Breast epithelium (tissue), 4 donors: ENCODE data around the gene MZT2A. TPM values are rescaled to one million over a fixed set of nuclear protein-coding genes. Genes with fewer than 3 reads are reported as not detected.
"Not testable (repeated sequence)": the region's sequence is repeated elsewhere in the genome, so short reads cannot be mapped to it uniquely, and the experiment has no call there.

Experiments
- DNase-seq, 2 donors: peaks; one replicate each; pipeline ENCODE4 v3.0.0-alpha.2; 2019; ENCODE audit warnings: low spot score in 2 of 2
- H3K27ac ChIP-seq, 2 donors: fragments of 200-600 bp; sonication (generic) in 1 of 2; one replicate each; pipeline ENCODE4 v1.5.1; 2016 to 2019; ENCODE audit warnings: mild to moderate bottlenecking in 1 of 2
- H3K27me3 ChIP-seq, 2 donors: fragments of 200-600 bp; sonication (generic) in 1 of 2; one replicate each; pipeline versions ENCODE4 v1.5.1 to v1.6.0; 2017 to 2019; ENCODE audit warnings: control low read depth in 1 of 2, mild to moderate bottlenecking in 1 of 2
- H3K36me3 ChIP-seq: fragments of 200-600 bp; one replicate; pipeline ENCODE4 v1.5.1; 2019
- H3K4me1 ChIP-seq, 2 donors: fragments of 200-600 bp; sonication (generic); one replicate each; pipeline ENCODE4 v1.5.1; 2016 to 2019; ENCODE audit warnings: control low read depth in 1 of 2
- H3K4me3 ChIP-seq, 3 donors: fragments of 200-600 bp; sonication (generic); 1 replicate in 2 of 3; 2 replicates in 1 of 3; pipeline ENCODE4 v1.5.1; 2016 to 2019; ENCODE audit warnings: mild to moderate bottlenecking in 3 of 3, moderate library complexity in 2 of 3
- H3K9me3 ChIP-seq, 2 donors: fragments of 200-600 bp; sonication (generic) in 1 of 2; one replicate each; pipeline ENCODE4 v1.5.1; 2016 to 2019; ENCODE audit warnings: control low read depth in 1 of 2
- CTCF ChIP-seq, 3 donors: fragments of 450-650 bp; IDR thresholded peaks; one replicate each; pipeline ENCODE4 v1.5.1; 2016 to 2017; ENCODE audit warnings: antibody characterized with exemption in 3 of 3, mild to moderate bottlenecking in 3 of 3, moderate library complexity in 3 of 3
- POLR2A ChIP-seq: fragments of 450-650 bp; IDR thresholded peaks from one replicate; pipeline ENCODE4 v1.6.1; 2016; ENCODE audit warnings: antibody characterized with exemption, mild to moderate bottlenecking, moderate library complexity
- POLR2AphosphoS5 ChIP-seq, 3 donors: sonication (generic); formaldehyde crosslinking; IDR thresholded peaks; one replicate each; pipeline ENCODE4 v1.6.1; 2017; ENCODE audit warnings: antibody characterized with exemption in 3 of 3
- intact Hi-C: fragments of 100-400 bp; cut with DNase I; formaldehyde crosslinking; loops from one replicate; pipeline ENCODE4 v1.15.1; 2023; ENCODE audit warnings: low total_unique reads
- total RNA-seq, 3 donors: library from RNA; depleted of rRNA; stranded (reverse); fragments of >200 nt; gene quantifications; one replicate each; pipeline ENCODE4 v1.1.0, GENCODE V29; 2016

Gene MZT2A
- total RNA-seq, 3 donors from 2014 or later: 39.8 to 50.5 (median 50.2) TPM

GRCh38 chr2:131530626-131531344 lies 38.6 kb upstream of the MZT2A start:
- peak in 1 of 2 donors; percentile 11 for DNase-seq
- not testable (repeated sequence) for H3K36me3 ChIP-seq

GRCh38 chr2:131529864-131530445 lies 37.8 kb upstream of the MZT2A start:
- H3K4me1 ChIP-seq, intact Hi-C loops, H3K27me3 ChIP-seq, H3K36me3 ChIP-seq, H3K4me3 ChIP-seq, H3K9me3 ChIP-seq: not testable (repeated sequence)
- peak in 1 of 2 donors; percentile 12 for DNase-seq
- H3K27ac ChIP-seq: peak overlapping the region; percentile 61 to 77

More at GRCh38 chr2:131530626-131531344, 38.6 kb upstream of the MZT2A start:
- H3K4me1 ChIP-seq, H3K27me3 ChIP-seq, H3K27ac ChIP-seq, H3K4me3 ChIP-seq, H3K9me3 ChIP-seq, intact Hi-C loops: not testable (repeated sequence)

- H3K27me3 ChIP-seq, H3K36me3 ChIP-seq, intact Hi-C loops, H3K4me1 ChIP-seq, H3K9me3 ChIP-seq: not testable (repeated sequence)
- Histone ChIP-seq H3K27ac (peak overlapping the region; percentile 61 to 77), H3K4me3 (peak overlapping the region; percentile 35 to 68 (median 47))
- DNase-seq: peak in 1 of 2 donors; percentile 34
Measured at GRCh38 chr2:131528981-131529863, 37.0 kb upstream of the MZT2A start.

GRCh38 chr2:131527131-131528001 lies 35.2 kb upstream of the MZT2A start, which contains the start of gene CCDC74A:
Gene CCDC74A (plus strand): TSS chr2:131527888. CDS start chr2:131527971, 83 bp downstream.
- peak within 1 kb of the TSS; percentile 35 to 68 (median 47) for H3K4me3 ChIP-seq
- H3K36me3 ChIP-seq, H3K9me3 ChIP-seq, H3K27me3 ChIP-seq, intact Hi-C loops, H3K4me1 ChIP-seq: not testable (repeated sequence)
- H3K27ac ChIP-seq: peak within 1 kb of the TSS; percentile 61 to 77
- DNase-seq: peak in 1 of 2 donors; percentile 62

GRCh38 chr2:131525256-131525655 lies 33.1 kb upstream of the MZT2A start:
- intact Hi-C loops, H3K36me3 ChIP-seq, DNase-seq, H3K4me1 ChIP-seq, H3K4me3 ChIP-seq, H3K27me3 ChIP-seq, H3K9me3 ChIP-seq, H3K27ac ChIP-seq: not testable (repeated sequence)

GRCh38 chr2:131521961-131522781 lies 30.0 kb upstream of the MZT2A start:
- TF ChIP-seq POLR2A (no peak), POLR2AphosphoS5 (IDR thresholded peaks at IDR 0.05) (no peak), CTCF (IDR thresholded peaks at IDR 0.05) (no peak)
- DNase-seq: no peak
- H3K4me1 ChIP-seq: no peaks in the 10 kb centered on the region
- no peaks in the 10 kb centered on the region for H3K9me3 ChIP-seq
- no peak overlapping the region for H3K27ac ChIP-seq
- no peaks in the 10 kb centered on the region for H3K27me3 ChIP-seq
- intact Hi-C loops: no loop called here
- H3K36me3 ChIP-seq: no peaks in the 10 kb centered on the region
- H3K4me3 ChIP-seq: no peak overlapping the region

- intact Hi-C loops: not testable (repeated sequence)
Measured at GRCh38 chr2:131521524-131521923, 29.3 kb upstream of the MZT2A start.

More at GRCh38 chr2:131521524-131521923, 29.3 kb upstream of the MZT2A start:
- H3K27me3 ChIP-seq, H3K9me3 ChIP-seq, H3K4me3 ChIP-seq, H3K27ac ChIP-seq, H3K36me3 ChIP-seq, DNase-seq, H3K4me1 ChIP-seq: not testable (repeated sequence)
